ENCODE data around the gene WASL.

GRCh38 chr7:123692471-123692877 lies 56.3 kb downstream of the WASL start:
- TF ChIP-seq CTCF (IDR thresholded peaks at IDR 0.05; ENCODE audit: poor library complexity, severe bottlenecking) (no peak), POLR2AphosphoS5 (IDR thresholded peaks at IDR 0.05) (no peak), EP300 (conservative IDR thresholded peaks at IDR 0.05; ENCODE audit: poor library complexity, severe bottlenecking) (no peak), RAD21 (conservative IDR thresholded peaks at IDR 0.05) (no peak), EZH2 (IDR thresholded peaks at IDR 0.05; ENCODE audit: borderline replicate concordance, insufficient read depth, low read length, poor library complexity, severe bottlenecking) (no peak), TAF1 (IDR thresholded peaks at IDR 0.05; ENCODE audit: low read depth) (no peak), REST (IDR thresholded peaks at IDR 0.05; ENCODE audit: borderline replicate concordance) (no peak), MXI1 (conservative IDR thresholded peaks at IDR 0.05; ENCODE audit: poor library complexity, severe bottlenecking) (no peak), SMC3 (conservative IDR thresholded peaks at IDR 0.05; ENCODE audit: poor library complexity) (no peak)

All from neural cell (in vitro differentiated cells).